GM18951 (cell line): ENCODE data around the gene SPR.

ENCODE experiments used
- POLR2A ChIP-seq: IDR thresholded peaks from 4 replicates; pipeline ENCODE4 v1.6.1; 2011; ENCODE audit warnings: mild to moderate bottlenecking; ENCODE audit not compliant: insufficient read length, insufficient read depth; ENCODE audit errors: extremely low read depth
- in situ Hi-C: fragments of 300-500 bp; cut with MboI; formaldehyde crosslinking; loops from one replicate; pipeline ENCODE4 v1.12.0; 2022; ENCODE audit warnings: low sequenced_read_pairs, mixed read lengths, inconsistent platforms; ENCODE audit not compliant: unreplicated experiment

Gene SPR

GRCh38 chr2:72933646-72934151 is 46.5 kb downstream of the SPR start:
- in situ Hi-C loops, result no loop called here
- TF ChIP-seq POLR2A, result no peak

- no peak for TF ChIP-seq POLR2A
- in situ Hi-C loops, result no loop called here
Measured at GRCh38 chr2:72934683-72935610, 47.7 kb downstream of the SPR start.

- TF ChIP-seq POLR2A, result no peak
- in situ Hi-C loops, result no loop called here
Measured at GRCh38 chr2:72935611-72935957, 48.4 kb downstream of the SPR start.

- TF ChIP-seq POLR2A, result no peak
- in situ Hi-C loops, result no loop called here
Measured at GRCh38 chr2:72936660-72937355, 49.6 kb downstream of the SPR start.

GRCh38 chr2:72937356-72937669 is 50.1 kb downstream of the SPR start:
- in situ Hi-C loops, result no loop called here
- no peak for TF ChIP-seq POLR2A

GRCh38 chr2:72938455-72938854 is 51.2 kb downstream of the SPR start:
- in situ Hi-C loops, result no loop called here
- TF ChIP-seq POLR2A, result no peak

GRCh38 chr2:72940361-72940760 is 53.2 kb downstream of the SPR start:
- in situ Hi-C loops, result no loop called here
- TF ChIP-seq POLR2A, result no peak

- in situ Hi-C loops, result no loop called here
- no peak for TF ChIP-seq POLR2A
Measured at GRCh38 chr2:72940786-72941185, 53.6 kb downstream of the SPR start.
